ENCODE measurements around the gene BAK1.

BAK1 gene

DNA sequence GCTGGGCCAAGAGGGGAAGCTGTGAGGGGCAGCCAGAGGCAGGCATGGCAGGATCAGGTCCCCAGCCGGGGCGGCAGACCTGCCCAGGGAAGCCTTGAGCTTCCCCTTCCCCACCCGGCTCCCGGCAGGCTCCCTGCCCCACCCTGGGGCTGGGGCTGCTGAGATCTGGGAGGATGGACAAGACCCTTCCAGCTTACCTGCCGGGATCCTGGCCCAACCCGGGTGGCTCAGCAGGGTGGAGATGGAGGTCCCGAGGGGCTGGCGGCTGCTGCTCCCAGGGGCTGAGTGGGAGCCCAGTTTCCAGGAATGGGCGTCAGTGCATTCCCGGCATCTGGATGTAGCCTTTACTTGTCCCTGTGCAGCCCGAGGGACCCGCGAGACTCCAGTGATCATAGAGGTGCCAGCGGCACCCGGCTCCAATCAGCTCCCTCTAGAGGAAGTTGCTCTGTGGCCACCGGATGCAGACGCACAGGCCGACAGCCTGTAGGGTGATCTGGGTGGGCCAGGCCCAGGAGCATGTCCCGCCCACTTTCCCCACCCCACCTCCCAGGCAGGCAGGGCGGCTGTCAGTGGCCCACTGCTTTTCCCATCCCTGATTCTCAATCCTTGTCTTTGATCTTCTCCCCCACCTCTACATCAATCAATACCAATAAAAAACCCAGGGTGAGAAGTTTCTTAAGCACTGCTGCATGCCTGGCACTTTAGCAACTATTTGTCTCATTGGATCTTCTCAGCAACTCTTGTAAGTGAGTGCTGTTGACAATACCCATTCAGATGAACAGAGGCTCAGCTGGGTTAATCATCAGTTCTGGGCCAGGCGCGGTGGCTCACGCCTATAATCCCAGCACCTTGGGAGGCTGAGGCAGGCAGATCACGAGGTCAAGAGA lies at the start of gene BAK1:
Gene BAK1 (minus strand): TSS at position 449 of the 887 bp plus-strand sequence. CDS start 2,672 bp downstream, outside the sequence.
- TF ChIP-seq, protein P1, sequence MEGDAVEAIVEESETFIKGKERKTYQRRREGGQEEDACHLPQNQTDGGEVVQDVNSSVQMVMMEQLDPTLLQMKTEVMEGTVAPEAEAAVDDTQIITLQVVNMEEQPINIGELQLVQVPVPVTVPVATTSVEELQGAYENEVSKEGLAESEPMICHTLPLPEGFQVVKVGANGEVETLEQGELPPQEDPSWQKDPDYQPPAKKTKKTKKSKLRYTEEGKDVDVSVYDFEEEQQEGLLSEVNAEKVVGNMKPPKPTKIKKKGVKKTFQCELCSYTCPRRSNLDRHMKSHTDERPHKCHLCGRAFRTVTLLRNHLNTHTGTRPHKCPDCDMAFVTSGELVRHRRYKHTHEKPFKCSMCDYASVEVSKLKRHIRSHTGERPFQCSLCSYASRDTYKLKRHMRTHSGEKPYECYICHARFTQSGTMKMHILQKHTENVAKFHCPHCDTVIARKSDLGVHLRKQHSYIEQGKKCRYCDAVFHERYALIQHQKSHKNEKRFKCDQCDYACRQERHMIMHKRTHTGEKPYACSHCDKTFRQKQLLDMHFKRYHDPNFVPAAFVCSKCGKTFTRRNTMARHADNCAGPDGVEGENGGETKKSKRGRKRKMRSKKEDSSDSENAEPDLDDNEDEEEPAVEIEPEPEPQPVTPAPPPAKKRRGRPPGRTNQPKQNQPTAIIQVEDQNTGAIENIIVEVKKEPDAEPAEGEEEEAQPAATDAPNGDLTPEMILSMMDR (IDR thresholded peaks at IDR 0.05; ENCODE audit: insufficient read depth, low read length, missing control alignments), result peak; percentile 67
- ChIA-PET POLR2A (interaction anchor here (0.5 to 1.5 kb wide), 5 partner anchors 121 to 191 kb away, joined by 3 to 5 read pairs (median 3); partner anchors contain the start of gene ZBTB9), CTCF (interaction anchor here (0.8 to 15.1 kb wide), 23 partner anchors 8 to 195 kb away, joined by 3 to 539 read pairs (median 4); partner anchors contain the start of gene UQCC2)
- DNase-seq (ENCODE audit: low read depth, low spot score), result peak; percentile 46
- peak within 1 kb of the TSS; percentile 84 for H3K4me3 ChIP-seq (ENCODE audit: low read depth, low read length)

DNA sequence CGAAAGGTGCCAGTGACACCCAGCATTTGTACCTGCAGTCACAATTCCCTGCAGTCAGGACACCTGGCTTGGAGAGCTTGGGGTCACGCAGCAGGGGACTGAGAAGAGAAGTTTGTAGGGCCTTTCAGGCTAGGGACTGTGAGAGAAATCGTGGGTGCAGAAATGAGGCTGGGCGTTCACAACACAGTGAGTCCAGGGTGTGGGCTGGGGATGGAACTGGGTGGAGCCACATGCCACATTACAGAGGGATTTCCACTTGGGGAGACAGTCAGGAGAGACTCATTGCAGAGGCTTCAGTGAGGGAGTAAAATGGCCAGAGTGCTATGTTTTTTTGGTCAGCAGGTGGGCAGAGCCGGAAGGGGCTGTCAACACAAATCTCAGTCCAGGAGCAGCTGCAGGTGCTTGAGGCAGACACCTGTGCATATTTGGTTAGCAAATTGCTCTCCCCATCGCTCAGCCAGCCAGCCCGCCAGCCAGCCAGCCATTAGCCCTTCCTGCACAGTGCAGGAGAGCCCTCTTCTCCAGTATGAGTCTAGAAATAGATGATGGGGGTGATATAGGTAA lies 48.4 kb upstream of the BAK1 start:
- POLR2A ChIA-PET, result no interaction called here
- TF ChIP-seq, protein P1 (IDR thresholded peaks at IDR 0.05; ENCODE audit: insufficient read depth, low read length, missing control alignments), result no peak
- CTCF ChIA-PET, result no interaction called here
- DNase-seq (ENCODE audit: low read depth, low spot score), result no peak
- H3K4me3 ChIP-seq (ENCODE audit: low read depth, low read length), result no peak overlapping the region

DNA sequence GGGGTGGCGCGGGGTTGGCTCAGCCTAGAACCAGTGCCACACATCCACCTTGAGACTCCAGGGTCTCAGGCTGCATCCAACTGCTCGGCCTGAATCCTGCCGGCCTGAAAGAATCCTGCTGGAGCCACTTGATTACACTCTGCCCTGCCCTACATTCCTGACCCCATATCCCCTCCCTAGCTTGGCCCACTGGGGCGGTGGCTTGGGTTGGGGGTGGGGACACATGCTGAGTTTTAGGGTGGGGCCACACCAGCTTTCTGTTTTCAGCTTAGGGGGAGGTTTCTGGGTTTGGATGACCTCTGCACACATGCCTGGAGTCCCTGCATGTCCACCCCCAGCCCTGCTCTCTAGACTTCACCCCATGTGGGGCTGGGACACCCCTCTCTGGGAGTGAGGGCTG lies 47.8 kb upstream of the BAK1 start:
- TF ChIP-seq, protein P1 (IDR thresholded peaks at IDR 0.05; ENCODE audit: insufficient read depth, low read length, missing control alignments), result no peak
- no peak overlapping the region for H3K4me3 ChIP-seq (ENCODE audit: low read depth, low read length)
- no peak for DNase-seq (ENCODE audit: low read depth, low spot score)
- POLR2A ChIA-PET, result no interaction called here
- CTCF ChIA-PET, result no interaction called here

DNA sequence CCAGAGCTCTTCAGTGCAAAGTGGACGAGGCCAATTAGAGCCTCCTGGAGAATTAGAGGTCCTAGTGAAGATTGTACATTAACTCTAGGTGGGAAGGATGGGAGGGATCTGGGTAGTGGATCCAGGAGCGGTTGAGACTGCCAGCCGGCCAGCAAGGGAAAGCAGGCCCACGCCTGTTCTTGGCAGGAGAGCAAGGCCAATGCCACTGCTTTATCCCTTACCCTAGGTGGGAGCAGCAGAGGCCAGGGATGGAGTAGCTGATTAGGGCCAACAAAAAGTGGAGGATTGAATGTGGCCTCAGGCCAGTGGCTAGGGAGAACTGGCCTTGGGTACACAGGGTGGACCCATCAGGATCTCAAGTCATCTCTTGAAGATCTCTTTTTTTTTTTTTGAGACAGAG lies 44.8 kb upstream of the BAK1 start:
- ChIA-PET POLR2A (no interaction called here), CTCF (interaction anchor here (0.5 to 1.9 kb wide), 2 partner anchors 35 to 539 kb away, joined by 3 to 8 read pairs; no protein-coding TSS in a partner anchor)
- H3K4me3 ChIP-seq (ENCODE audit: low read depth, low read length), result no peak overlapping the region
- TF ChIP-seq, protein P1 (IDR thresholded peaks at IDR 0.05; ENCODE audit: insufficient read depth, low read length, missing control alignments), result no peak
- DNase-seq (ENCODE audit: low read depth, low spot score), result no peak

DNA sequence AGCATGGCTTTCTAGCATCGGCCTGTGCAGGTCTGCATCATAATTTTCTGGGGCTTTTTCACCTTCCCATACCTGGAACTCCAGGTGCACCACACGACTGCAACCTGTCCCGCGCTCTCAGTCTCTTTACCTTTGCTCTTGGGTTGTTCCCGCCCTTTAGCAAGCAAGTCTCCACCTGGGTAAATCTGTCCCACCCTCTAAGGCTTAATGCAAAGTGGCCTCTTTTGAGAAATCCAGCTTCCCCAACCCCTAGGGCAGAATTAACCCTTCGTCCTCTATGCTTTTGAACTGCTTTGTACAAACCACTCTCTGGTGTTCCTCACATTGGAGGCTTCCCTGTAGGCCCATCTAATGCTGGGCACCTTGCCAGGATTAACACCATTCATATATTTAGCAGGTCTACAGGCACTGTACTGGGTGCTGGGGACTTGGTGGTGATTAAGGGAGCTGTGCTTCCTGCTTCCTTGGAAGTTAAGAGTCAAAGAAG lies 43.9 kb upstream of the BAK1 start:
- POLR2A ChIA-PET, result no interaction called here
- CTCF ChIA-PET, result interaction anchor here (0.7 to 3.9 kb wide), 3 partner anchors 8 to 77 kb away, joined by 3 to 30 read pairs (median 3); no protein-coding TSS in a partner anchor
- no peak for DNase-seq (ENCODE audit: low read depth, low spot score)
- TF ChIP-seq, protein P1 (IDR thresholded peaks at IDR 0.05; ENCODE audit: insufficient read depth, low read length, missing control alignments), result no peak
- no peak overlapping the region for H3K4me3 ChIP-seq (ENCODE audit: low read depth, low read length)

Measured in AG04449 (cell line).